ENCODE results near the gene TMEM131. TPM values are rescaled to one million over a fixed set of nuclear protein-coding genes. Genes with fewer than 3 reads are reported as not detected.

TMEM131 gene
- total and polyA plus RNA-seq, 2 experiments from 2014 or later: 9.2 to 22.7 TPM

DNA sequence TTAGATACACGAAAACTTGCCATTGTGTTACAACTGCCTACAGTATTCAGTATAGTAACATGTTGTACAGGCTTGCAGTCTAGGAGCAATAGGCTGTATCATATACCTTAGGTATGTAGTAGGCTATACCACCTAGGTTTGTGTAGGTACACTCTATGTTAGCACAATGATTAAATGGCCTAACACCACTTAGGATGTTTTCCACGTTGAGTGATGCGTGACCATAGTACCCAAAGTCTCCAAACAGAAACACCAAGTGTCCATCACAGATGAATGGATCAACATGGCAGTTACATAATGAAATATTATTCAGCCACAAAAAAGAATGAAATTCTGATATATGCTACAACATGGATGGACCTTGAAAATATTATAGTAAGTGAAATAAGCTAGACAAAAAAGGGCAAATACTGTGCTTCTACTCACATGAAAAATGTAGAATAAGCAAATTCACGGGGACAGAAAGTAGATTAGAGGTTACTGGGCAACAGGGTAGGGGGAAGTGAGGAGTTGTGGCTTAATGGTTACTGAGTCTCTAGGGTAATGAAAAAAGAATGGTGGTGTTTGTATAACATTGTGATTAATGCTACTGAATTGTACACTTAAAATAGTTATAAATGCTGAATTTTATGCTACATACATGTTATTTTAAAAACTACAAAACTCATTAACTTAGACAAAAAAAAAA is 62.6 kb downstream of the TMEM131 start:
- H3K27me3 Mint-ChIP-seq (ENCODE audit: insufficient read depth, low read depth, poor library complexity): peaks cover 4% of the 10 kb centered on the region
- H4K20me1 ChIP-seq (replicated peaks; ENCODE audit: insufficient read depth): peaks cover 18% of the 10 kb centered on the region
- no peaks in the 10 kb centered on the region for H3K36me3 Mint-ChIP-seq (ENCODE audit: low read depth)

DNA sequence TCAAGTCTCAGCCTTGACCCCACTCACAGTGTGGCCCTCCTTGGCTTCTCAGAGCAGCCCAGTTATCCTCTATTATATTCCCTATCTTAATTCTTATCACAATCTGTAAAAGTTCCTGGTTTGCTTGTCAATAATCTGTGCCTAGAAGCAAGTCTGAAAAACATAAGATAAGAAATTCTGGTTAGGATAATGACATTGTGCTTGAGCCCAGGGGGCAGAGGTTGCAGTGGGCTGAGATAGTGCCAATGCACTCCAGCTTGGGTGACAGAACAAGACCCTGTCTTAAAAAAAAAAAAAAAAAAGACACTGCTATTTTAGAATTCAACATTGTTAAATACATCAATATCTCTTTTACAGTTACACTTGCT is 63.9 kb downstream of the TMEM131 start:
- Histone ChIP-seq H3K9me2 (ENCODE audit: insufficient read depth) (no peaks in the 10 kb centered on the region; the same call in 1 of the 2 replicates), H3K4me2 (no peak overlapping the region), H3K4me3 (no peak overlapping the region), H3F3A (replicated peaks; ENCODE audit: low read depth) (no peaks in the 10 kb centered on the region), H3K27ac (ENCODE audit: low read depth) (no peak overlapping the region), H3K4me1 (ENCODE audit: insufficient read depth) (peaks cover 5% of the 10 kb centered on the region), H3K27me3 (ENCODE audit: insufficient read depth) (no peaks in the 10 kb centered on the region), H3K36me3 (ENCODE audit: insufficient read depth) (no peaks in the 10 kb centered on the region), H4K20me1 (replicated peaks; ENCODE audit: insufficient read depth) (peaks cover 8% of the 10 kb centered on the region), H3K79me2 (replicated peaks; ENCODE audit: insufficient read depth) (peaks cover 83% of the 10 kb centered on the region), H2AFZ (no peak overlapping the region)
- no peak overlapping the region for H3K27ac Mint-ChIP-seq
- DNase-seq (ENCODE audit: low spot score): no peak
- no peaks in the 10 kb centered on the region for H3K9me3 Mint-ChIP-seq
- no peak overlapping the region for H3K4me3 Mint-ChIP-seq
- no peak for TF ChIP-seq REST (IDR thresholded peaks at IDR 0.05; ENCODE audit: unreplicated experiment)
- no peak for TF ChIP-seq ETS1 (IDR thresholded peaks at IDR 0.05)
- no peak for TF ChIP-seq POLR2AphosphoS5 (IDR thresholded peaks at IDR 0.05; ENCODE audit: low read depth)
- no peak for TF ChIP-seq ZNF462 (CRISPR knock-in tag; IDR thresholded peaks at IDR 0.05)
- TF ChIP-seq CREB1 (CRISPR knock-in tag; IDR thresholded peaks at IDR 0.05; ENCODE audit: low read depth): no peak
- TF ChIP-seq STAT1 (IDR thresholded peaks at IDR 0.05; ENCODE audit: unreplicated experiment): no peak
- no peak for TF ChIP-seq EZH2phosphoT487 (IDR thresholded peaks at IDR 0.05; ENCODE audit: unreplicated experiment)
- ATAC-seq: no peak
- H3K36me3 Mint-ChIP-seq (ENCODE audit: low read depth): no peaks in the 10 kb centered on the region
- H3K27me3 Mint-ChIP-seq (ENCODE audit: insufficient read depth, low read depth, poor library complexity): peaks cover 4% of the 10 kb centered on the region
- H3K4me1 Mint-ChIP-seq: peaks cover 16% of the 10 kb centered on the region

More for the DNA sequence above, 62.6 kb downstream of the TMEM131 start:
- Histone ChIP-seq H3K4me1 (ENCODE audit: insufficient read depth) (peaks cover 5% of the 10 kb centered on the region), H3K27ac (ENCODE audit: low read depth) (no peak overlapping the region), H3F3A (replicated peaks; ENCODE audit: low read depth) (no peaks in the 10 kb centered on the region), H3K79me2 (replicated peaks; ENCODE audit: insufficient read depth) (peaks cover 90% of the 10 kb centered on the region), H3K9me2 (ENCODE audit: insufficient read depth) (no peaks in the 10 kb centered on the region; the same call in 1 of the 2 replicates), H3K36me3 (ENCODE audit: insufficient read depth) (no peaks in the 10 kb centered on the region), H3K4me3 (no peak overlapping the region), H3K27me3 (ENCODE audit: insufficient read depth) (no peaks in the 10 kb centered on the region), H2AFZ (no peak overlapping the region), H3K4me2 (no peak overlapping the region)
- H3K9me3 Mint-ChIP-seq: no peaks in the 10 kb centered on the region
- H3K4me3 Mint-ChIP-seq: no peak overlapping the region
- H3K4me1 Mint-ChIP-seq: peaks cover 17% of the 10 kb centered on the region
- TF ChIP-seq ZNF114 (CRISPR knock-in tag; IDR thresholded peaks at IDR 0.05): no peak
- no peak for TF ChIP-seq STAT1 (IDR thresholded peaks at IDR 0.05; ENCODE audit: unreplicated experiment)
- H3K27ac Mint-ChIP-seq: no peak overlapping the region
- DNase-seq (ENCODE audit: low spot score): no peak
- no peak for ATAC-seq
